IMR-90 (cell line): Measurements from ENCODE around the gene FRMD4B. TPM values are rescaled to one million over a fixed set of nuclear protein-coding genes. Genes with fewer than 3 reads are reported as not detected.

Experiments
- ATAC-seq: fragments of 200-7000 bp; cut with Tn5 transposase; 2 replicates; pipeline ENCODE4 v1.9.1; 2020; ENCODE audit warnings: low read depth, mild to moderate bottlenecking, moderate library complexity
- BruUV-seq: library from RNA; stranded (reverse); fragments of 400-500 nt; replicated peaks from 2 replicates; lab custom pipeline; 2021; lab: Mats Ljungman, UMichigan
- CTCF ChIA-PET: fragments of 300-600 bp; formaldehyde crosslinking; extraction: SDS; loops from one replicate; lab custom pipeline; 2021; ENCODE audit warnings: antibody characterized with exemption; lab: Yijun Ruan, JAX
- POLR2A ChIA-PET: fragments of 300-600 bp; sonication (Branson Sonifier 250); formaldehyde crosslinking; loops from one replicate; lab custom pipeline; 2022; ENCODE audit warnings: antibody characterized with exemption; ENCODE audit not compliant: unreplicated experiment; lab: Charles Lee
- DNase-seq: peaks from one replicate; pipeline ENCODE4 v3.0.0; 2013
- H2AFZ ChIP-seq: replicated peaks from 2 replicates; pipeline ENCODE3; 2013; ENCODE audit warnings: low read length, mild to moderate bottlenecking; ENCODE audit not compliant: poor library complexity
- H2AK5ac ChIP-seq: 2 replicates; pipeline ENCODE4 v1.6.1; 2013; ENCODE audit warnings: low read depth, low read length, inconsistent platforms
- H2AK9ac ChIP-seq: replicated peaks from 2 replicates; pipeline ENCODE3; 2013; ENCODE audit warnings: mild to moderate bottlenecking, low read depth, low read length, moderate library complexity; ENCODE audit not compliant: poor library complexity
- H2BK120ac ChIP-seq: 2 replicates; pipeline ENCODE4 v1.6.1; 2013; ENCODE audit warnings: low read depth, low read length, inconsistent platforms
- H2BK15ac ChIP-seq: 3 replicates; pipeline ENCODE4 v1.6.1; 2013; ENCODE audit warnings: low read depth, low read length, inconsistent platforms
- H2BK20ac ChIP-seq: 2 replicates; pipeline ENCODE4 v1.6.1; 2013; ENCODE audit warnings: low read depth, mild to moderate bottlenecking, inconsistent platforms, low read length, moderate library complexity
- H2BK5ac ChIP-seq: 2 replicates; pipeline ENCODE4 v1.6.1; 2013; ENCODE audit warnings: mild to moderate bottlenecking, low read depth, low read length, inconsistent platforms; ENCODE audit not compliant: poor library complexity, severe bottlenecking
- H3K14ac ChIP-seq: replicated peaks from 2 replicates; pipeline ENCODE4 v1.6.1; 2013; ENCODE audit warnings: low read depth, low read length, inconsistent platforms
- H3K18ac ChIP-seq: 2 replicates; pipeline ENCODE4 v1.6.1; 2013; ENCODE audit warnings: low read depth, low read length, control low read depth
- H3K23ac ChIP-seq: 2 replicates; pipeline ENCODE4 v1.6.1; 2013; ENCODE audit warnings: low read depth, low read length, inconsistent platforms
- H3K27ac ChIP-seq: 2 replicates; pipeline ENCODE4 v1.5.1; 2013; ENCODE audit warnings: mild to moderate bottlenecking, control low read depth, low read length; ENCODE audit not compliant: insufficient read depth
- H3K27me3 ChIP-seq: 2 replicates; pipeline ENCODE4 v1.6.1; 2013; ENCODE audit warnings: low read length; ENCODE audit not compliant: control insufficient read depth, insufficient read depth
- H3K36me3 ChIP-seq: 2 replicates; pipeline ENCODE4 v1.6.1; 2013; ENCODE audit warnings: low read length, mixed read lengths; ENCODE audit not compliant: control insufficient read depth, insufficient read depth
- H3K4ac ChIP-seq: 2 replicates; pipeline ENCODE4 v1.6.1; 2013; ENCODE audit warnings: low read depth, low read length, inconsistent platforms
- H3K4me1 ChIP-seq: 2 replicates; pipeline ENCODE4 v1.6.1; 2013; ENCODE audit warnings: low read length, mixed read lengths; ENCODE audit not compliant: control insufficient read depth, insufficient read depth
- H3K4me2 ChIP-seq: 2 replicates; pipeline ENCODE4 v1.6.1; 2013; ENCODE audit warnings: low read depth, mild to moderate bottlenecking, control low read depth, low read length, moderate library complexity
- H3K4me3 ChIP-seq: 2 replicates; pipeline ENCODE4 v1.5.1; 2013; ENCODE audit warnings: low read depth, mild to moderate bottlenecking, control low read depth, low read length, moderate library complexity; ENCODE audit not compliant: insufficient read depth
- H3K56ac ChIP-seq: 2 replicates; pipeline ENCODE4 v1.6.1; 2013; ENCODE audit warnings: low read length, inconsistent platforms; ENCODE audit not compliant: insufficient read depth; ENCODE audit errors: extremely low read depth
- H3K79me1 ChIP-seq, 2 experiments: 2 replicates each; pipeline ENCODE4 v1.6.1; 2013; ENCODE audit warnings: low read length in 2 of 2, inconsistent platforms in 1 of 2, low read depth in 1 of 2
- H3K9ac ChIP-seq: 2 replicates; pipeline ENCODE4 v1.6.1; 2013; ENCODE audit warnings: low read depth, low read length, control low read depth
- H3K9me1 ChIP-seq: 2 replicates; pipeline ENCODE4 v1.6.1; 2013; ENCODE audit warnings: low read length, inconsistent platforms; ENCODE audit not compliant: insufficient read depth
- H3K9me3 ChIP-seq: 2 replicates; pipeline ENCODE4 v1.6.1; 2013; ENCODE audit warnings: low read length; ENCODE audit not compliant: control insufficient read depth, insufficient read depth
- H4K20me1 ChIP-seq: 2 replicates; pipeline ENCODE4 v1.6.1; 2013; ENCODE audit warnings: low read length, inconsistent platforms; ENCODE audit not compliant: insufficient read depth
- H4K5ac ChIP-seq: 2 replicates; pipeline ENCODE4 v1.6.1; 2013; ENCODE audit warnings: mild to moderate bottlenecking, low read depth, low read length, control low read depth
- H4K8ac ChIP-seq, 2 experiments: 2 replicates each; pipeline ENCODE4 v1.6.1; 2013; ENCODE audit warnings: low read depth in 2 of 2, low read length in 2 of 2, control low read depth in 1 of 2, inconsistent platforms in 1 of 2
- H4K91ac ChIP-seq: 2 replicates; pipeline ENCODE4 v1.6.1; 2013; ENCODE audit warnings: low read depth, low read length, inconsistent platforms; ENCODE audit not compliant: insufficient read depth
- CEBPB ChIP-seq: IDR thresholded peaks from 2 replicates; pipeline ENCODE4 v1.6.1; 2012; ENCODE audit warnings: low read depth, low read length, improper control_type of control experiment
- MAFK ChIP-seq: IDR thresholded peaks from 2 replicates; pipeline ENCODE4 v1.6.1; 2012; ENCODE audit warnings: low read depth, low read length, improper control_type of control experiment
- RAD21 ChIP-seq: IDR thresholded peaks from 2 replicates; pipeline ENCODE4 v1.6.1; 2012; ENCODE audit warnings: low read length, improper control_type of control experiment
- WGBS, 2 experiments: methylation state at CpG; one replicate each; pipeline versions ENCODE4 v1.1.5 to v1.1.7; 2013; ENCODE audit warnings: missing lambda C conversion rate in 2 of 2; ENCODE audit not compliant: insufficient read length in 1 of 2; ENCODE audit errors: extremely low coverage in 2 of 2; 5-methylcytosine and 5-hydroxymethylcytosine counted together
- dilution Hi-C: fragments of 300-500 bp; cut with HindIII; formaldehyde crosslinking; loops from one replicate; pipeline ENCODE4 v1.14.3; 2018; ENCODE audit warnings: low sequenced_read_pairs; ENCODE audit not compliant: unreplicated experiment
- in situ Hi-C: fragments of 300-500 bp; cut with MboI; formaldehyde crosslinking; loops from 3 replicates; pipeline ENCODE4 v1.14.3; 2019; ENCODE audit warnings: low sequenced_read_pairs, inconsistent platforms, mixed read lengths
- intact Hi-C: fragments of 100-400 bp; cut with micrococcal nuclease; formaldehyde crosslinking; loops from 2 replicates; pipeline ENCODE4 v1.10.0; 2022
- polyA plus RNA-seq, 3 experiments: library from polyadenylated mRNA; depleted of rRNA; stranded (reverse); fragments of >200 nt; gene quantifications; 2 replicates each; pipeline ENCODE4 v1.2.3, GENCODE V29; 2012; ENCODE audit warnings: low replicate concordance in 1 of 3
- total RNA-seq: library from RNA; depleted of rRNA; stranded (reverse); fragments of >200 nt; gene quantifications from 2 replicates; pipeline ENCODE4 v1.2.3, GENCODE V29; 2012

Gene FRMD4B
- total and polyA plus RNA-seq, 2 of the 4 experiments (the other 2 are of a cell fraction): 0.14 to 0.36 TPM

DNA sequence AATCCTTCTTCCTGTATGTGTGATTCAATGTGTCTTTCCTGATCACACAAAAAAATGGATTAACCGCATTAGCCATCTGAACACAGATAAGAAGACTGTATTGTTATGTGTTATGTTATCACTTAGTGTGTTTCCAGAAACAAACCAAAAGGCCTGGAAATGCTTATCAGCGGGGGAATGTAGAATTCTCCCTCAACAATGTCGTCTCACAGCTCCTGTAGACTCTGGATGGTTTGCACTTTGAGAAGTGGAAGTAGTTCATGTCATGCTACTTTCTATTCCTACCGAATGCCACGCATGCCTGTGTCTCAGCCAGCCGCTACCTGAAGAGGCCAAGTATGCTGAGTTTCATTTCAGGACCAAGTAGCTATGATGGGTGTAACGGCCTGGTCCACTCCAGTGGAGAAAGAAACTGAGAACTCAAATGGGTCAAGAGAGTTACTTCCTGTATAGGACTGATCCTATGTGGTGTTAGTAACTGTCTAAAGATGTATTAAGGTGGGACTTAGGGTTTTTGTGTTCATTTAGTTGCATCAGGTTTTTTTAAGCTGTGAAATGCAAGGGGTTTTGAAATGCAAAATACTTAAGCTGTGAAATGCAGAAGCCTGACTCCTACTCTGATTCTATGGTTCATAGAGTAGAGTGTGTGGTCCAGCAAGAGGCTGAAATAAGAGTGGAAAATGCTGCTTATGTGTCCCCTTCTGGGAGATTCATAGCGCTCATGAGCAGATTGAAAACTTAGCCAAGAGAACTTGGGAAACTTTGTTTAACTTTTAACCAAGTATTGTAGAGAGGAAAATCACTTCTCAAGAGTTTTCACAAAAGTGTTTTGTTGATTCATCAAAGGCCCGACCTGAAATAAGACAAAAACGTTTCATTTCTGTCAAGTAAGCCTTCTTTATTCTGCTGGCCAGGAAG, 145.0 kb downstream of the FRMD4B start (continued):
- TF ChIP-seq MAFK: no peak

DNA sequence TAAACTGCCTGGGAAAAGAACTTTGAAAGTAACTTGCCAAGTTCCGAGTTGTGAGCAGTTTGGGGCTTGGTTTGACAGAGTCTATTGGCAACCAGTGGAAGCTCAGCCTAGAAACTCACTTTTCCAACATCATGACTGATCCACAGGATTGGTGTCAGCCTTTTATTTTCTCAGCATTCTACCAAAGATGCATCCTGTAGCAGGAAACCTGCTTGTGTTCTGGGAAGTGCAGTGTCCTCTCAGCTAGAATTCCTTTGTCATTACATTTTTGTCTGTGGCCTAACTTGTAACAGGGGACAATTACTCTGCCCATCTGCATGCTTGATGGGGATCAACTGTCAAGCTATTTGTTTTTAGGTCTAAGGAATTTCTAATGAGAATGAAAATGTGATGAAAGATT, 146.8 kb downstream of the FRMD4B start:
- Histone ChIP-seq H3K9me1 (no peaks in the 10 kb centered on the region), H4K5ac (no peak overlapping the region), H3K27me3 (peaks cover 51% of the 10 kb centered on the region), H3K56ac (no peak overlapping the region), H2BK5ac (no peak overlapping the region), H2AK9ac (no peak overlapping the region), H2AK5ac (no peak overlapping the region), H2BK20ac (no peak overlapping the region), H3K79me1 (no peaks in the 10 kb centered on the region), H2AFZ (no peak overlapping the region), H4K91ac (no peak overlapping the region), H3K4ac (no peak overlapping the region), H3K14ac (no peak overlapping the region), H3K4me2 (no peak overlapping the region), H3K36me3 (no peaks in the 10 kb centered on the region), H3K23ac (no peak overlapping the region), H4K20me1 (no peaks in the 10 kb centered on the region), H2BK15ac (no peak overlapping the region), H3K27ac (no peak overlapping the region), H3K9me3 (no peaks in the 10 kb centered on the region), H3K18ac (no peak overlapping the region), H3K4me1 (peaks cover 2% of the 10 kb centered on the region; the same call in 1 of the 2 replicates), H3K4me3 (no peak overlapping the region), H4K8ac (no peak overlapping the region), H3K9ac (no peak overlapping the region), H2BK120ac (no peak overlapping the region)
- no TSS peak for BruUV-seq
- dilution Hi-C loops: no loop called here
- ChIA-PET POLR2A (no interaction called here), CTCF (interaction anchor here (0.6 to 1.1 kb wide), 3 partner anchors 32 to 57 kb away, joined by 3 to 7 read pairs (median 3); no protein-coding TSS in a partner anchor)
- ATAC-seq (no peak), DNase-seq (no peak)
- no peak for TF ChIP-seq CEBPB
- no peak for TF ChIP-seq RAD21
- intact Hi-C loops: no loop called here
- in situ Hi-C loops: no loop called here
- no CpG with 5 or more reads among the region's 1 CpG for WGBS, 2 experiments
